ENCODE results near the gene SIM1. TPM values are rescaled to one million over a fixed set of nuclear protein-coding genes. Genes with fewer than 3 reads are reported as not detected.

SIM1 gene
- total RNA-seq, 4 donors from 2014 or later, result not detected

DNA sequence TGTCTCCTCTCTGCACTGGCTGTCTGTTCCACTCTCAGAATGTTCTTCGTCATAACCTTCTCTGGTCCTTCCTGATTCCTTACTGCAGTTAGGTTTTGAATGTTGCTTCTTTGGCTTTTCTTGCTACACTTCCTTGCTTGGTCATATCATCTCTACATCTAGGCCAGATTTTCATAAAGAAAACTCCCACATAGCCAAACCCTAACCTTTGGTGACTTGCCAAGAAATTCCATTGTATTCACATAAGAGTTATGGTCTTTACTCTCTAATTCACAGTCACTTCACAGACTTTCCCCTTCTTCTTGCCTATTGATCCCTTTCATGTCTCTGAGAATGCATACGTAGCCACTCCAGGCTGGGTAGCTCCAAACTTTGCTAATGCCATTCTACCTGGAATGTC is 41.9 kb upstream of the SIM1 start:
- Histone ChIP-seq H3K27me3 (no peaks in the 10 kb centered on the region), H3K27ac (no peak overlapping the region), H3K36me3 (peaks cover 0 to 15% (median 3%) of the 10 kb centered on the region in 4 donors), H3K4me3 (no peak overlapping the region), H3K4me1 (no peaks in the 10 kb centered on the region), H3K9me3 (no peaks in the 10 kb centered on the region)
- TF ChIP-seq, protein P1, sequence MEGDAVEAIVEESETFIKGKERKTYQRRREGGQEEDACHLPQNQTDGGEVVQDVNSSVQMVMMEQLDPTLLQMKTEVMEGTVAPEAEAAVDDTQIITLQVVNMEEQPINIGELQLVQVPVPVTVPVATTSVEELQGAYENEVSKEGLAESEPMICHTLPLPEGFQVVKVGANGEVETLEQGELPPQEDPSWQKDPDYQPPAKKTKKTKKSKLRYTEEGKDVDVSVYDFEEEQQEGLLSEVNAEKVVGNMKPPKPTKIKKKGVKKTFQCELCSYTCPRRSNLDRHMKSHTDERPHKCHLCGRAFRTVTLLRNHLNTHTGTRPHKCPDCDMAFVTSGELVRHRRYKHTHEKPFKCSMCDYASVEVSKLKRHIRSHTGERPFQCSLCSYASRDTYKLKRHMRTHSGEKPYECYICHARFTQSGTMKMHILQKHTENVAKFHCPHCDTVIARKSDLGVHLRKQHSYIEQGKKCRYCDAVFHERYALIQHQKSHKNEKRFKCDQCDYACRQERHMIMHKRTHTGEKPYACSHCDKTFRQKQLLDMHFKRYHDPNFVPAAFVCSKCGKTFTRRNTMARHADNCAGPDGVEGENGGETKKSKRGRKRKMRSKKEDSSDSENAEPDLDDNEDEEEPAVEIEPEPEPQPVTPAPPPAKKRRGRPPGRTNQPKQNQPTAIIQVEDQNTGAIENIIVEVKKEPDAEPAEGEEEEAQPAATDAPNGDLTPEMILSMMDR (IDR thresholded peaks at IDR 0.05), result no peak
- TF ChIP-seq EP300 (IDR thresholded peaks at IDR 0.05; ENCODE audit: low read depth) (no peak), POLR2A (IDR thresholded peaks at IDR 0.05) (no peak), POLR2AphosphoS5 (IDR thresholded peaks at IDR 0.05) (no peak)
- DNase-seq, result no peak
- in situ Hi-C loops (cut with MboI; ENCODE audit: low pct_ligation_motif_present in 1 of 4, low pct_unique_long_range_greater_than_20kb in 1 of 4, low sequenced_read_pairs in 3 of 4), result no loop called here
- WGBS, 2 donors (ENCODE audit: low coverage in 1 of 2), result 97 to 100% methylated on average over 1 to 2 of the region's 2 CpGs
- intact Hi-C loops (cut with DNase I; ENCODE audit: low total_unique reads), result no loop called here

DNA sequence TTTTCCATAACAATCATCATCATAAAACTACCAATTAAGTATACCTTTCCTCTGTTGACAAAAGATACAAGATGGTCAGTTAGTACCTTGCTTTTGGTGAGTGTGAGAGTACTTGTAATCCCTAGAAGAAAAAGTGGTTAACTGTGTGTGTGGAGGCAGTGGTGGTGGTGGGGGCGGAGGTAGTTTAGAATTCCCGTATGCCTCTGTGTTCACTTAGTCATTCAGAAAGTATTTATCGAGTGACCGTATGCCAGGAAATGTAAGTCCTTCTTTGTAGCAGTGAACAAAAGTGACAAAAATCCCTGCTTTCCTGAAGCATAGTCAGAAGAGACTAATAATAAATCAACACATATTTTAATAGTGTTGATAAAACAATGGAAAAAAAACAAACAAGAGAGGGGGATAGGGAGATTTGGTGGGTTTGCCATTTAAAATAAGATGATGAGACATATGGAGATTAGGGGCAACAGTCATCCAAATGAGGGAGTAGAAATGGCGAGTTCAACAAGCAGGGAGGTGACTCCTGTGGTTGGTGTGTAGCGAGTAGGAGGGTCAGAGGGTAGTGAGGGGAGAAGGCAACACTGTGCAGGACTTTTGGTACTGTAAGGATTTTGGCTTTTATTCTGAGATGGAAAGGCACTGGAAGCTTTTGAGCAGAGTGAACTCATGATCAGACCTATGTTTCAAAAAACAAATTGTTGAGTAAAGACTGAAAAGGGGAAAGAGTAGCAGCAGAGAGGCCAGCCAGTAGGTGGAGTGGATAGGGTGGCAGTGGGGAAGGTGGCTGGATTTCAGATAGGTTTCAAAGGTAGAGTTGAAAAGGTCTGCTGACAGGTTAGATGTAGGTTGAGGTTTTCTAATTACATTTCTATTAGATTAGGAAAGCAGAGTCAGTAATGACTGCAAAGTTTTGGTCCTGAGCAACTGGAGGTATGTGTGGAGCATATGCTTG is 40.3 kb upstream of the SIM1 start:
- no peak for DNase-seq
- no peaks in the 10 kb centered on the region for H3K27me3 ChIP-seq
- 62 to 71% methylated on average over 6 of the region's 6 CpGs for WGBS, 2 donors (ENCODE audit: low coverage in 1 of 2)
- TF ChIP-seq POLR2AphosphoS5 (IDR thresholded peaks at IDR 0.05) (no peak), POLR2A (IDR thresholded peaks at IDR 0.05) (no peak)
- TF ChIP-seq, protein P1 (IDR thresholded peaks at IDR 0.05), result no peak
- no peak overlapping the region for H3K27ac ChIP-seq
- H3K36me3 ChIP-seq, result peaks cover 0 to 7% (median 0%) of the 10 kb centered on the region in 4 donors
- in situ Hi-C loops (cut with MboI; ENCODE audit: low pct_ligation_motif_present in 1 of 4, low pct_unique_long_range_greater_than_20kb in 1 of 4, low sequenced_read_pairs in 3 of 4), result no loop called here
- intact Hi-C loops (cut with DNase I; ENCODE audit: low total_unique reads), result no loop called here
- H3K9me3 ChIP-seq, result no peaks in the 10 kb centered on the region
- no peaks in the 10 kb centered on the region for H3K4me1 ChIP-seq
- H3K4me3 ChIP-seq, result no peak overlapping the region

DNA sequence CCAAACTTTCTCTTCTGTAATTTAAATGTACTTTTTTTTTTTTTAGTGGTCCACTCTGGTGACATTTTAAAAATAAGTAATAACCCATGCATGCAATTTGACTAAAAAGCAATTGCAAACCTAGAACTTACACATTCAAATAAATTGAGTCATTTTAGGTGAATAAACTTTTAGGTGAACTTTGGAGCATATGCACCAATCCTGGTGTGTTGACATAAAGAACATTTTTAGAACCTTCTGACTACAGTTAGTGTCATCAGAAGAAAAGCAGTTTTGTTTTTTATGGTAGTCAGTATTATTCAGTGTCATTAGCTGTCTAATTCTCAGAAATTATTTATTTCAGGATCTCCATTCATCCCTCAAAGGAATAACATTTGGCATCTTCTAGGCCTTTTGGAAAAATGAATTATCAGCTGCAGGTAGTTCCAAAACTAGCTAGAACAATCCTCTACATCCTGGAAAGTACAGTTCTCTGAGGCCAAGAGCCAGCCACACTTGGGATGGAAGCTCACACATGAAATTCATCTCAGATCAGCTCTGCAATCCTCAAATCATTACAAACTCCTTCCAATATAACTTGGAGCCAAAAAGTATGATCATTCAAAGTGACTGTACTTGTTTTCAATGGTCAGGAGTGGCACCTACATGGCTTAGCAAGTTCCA is 38.5 kb upstream of the SIM1 start:
- Histone ChIP-seq H3K9me3 (no peaks in the 10 kb centered on the region), H3K27ac (no peak overlapping the region), H3K4me1 (no peaks in the 10 kb centered on the region), H3K27me3 (no peaks in the 10 kb centered on the region), H3K4me3 (no peak overlapping the region), H3K36me3 (no peaks in the 10 kb centered on the region)
- intact Hi-C loops (cut with DNase I; ENCODE audit: low total_unique reads) (no loop called here), in situ Hi-C loops (cut with MboI; ENCODE audit: low pct_ligation_motif_present in 1 of 4, low pct_unique_long_range_greater_than_20kb in 1 of 4, low sequenced_read_pairs in 3 of 4) (no loop called here)
- no peak for DNase-seq
- no peak for TF ChIP-seq POLR2AphosphoS5 (IDR thresholded peaks at IDR 0.05)
- no peak for TF ChIP-seq EP300 (IDR thresholded peaks at IDR 0.05; ENCODE audit: low read depth)
- TF ChIP-seq, protein P1 (IDR thresholded peaks at IDR 0.05), result no peak
- TF ChIP-seq POLR2A (IDR thresholded peaks at IDR 0.05), result no peak

DNA sequence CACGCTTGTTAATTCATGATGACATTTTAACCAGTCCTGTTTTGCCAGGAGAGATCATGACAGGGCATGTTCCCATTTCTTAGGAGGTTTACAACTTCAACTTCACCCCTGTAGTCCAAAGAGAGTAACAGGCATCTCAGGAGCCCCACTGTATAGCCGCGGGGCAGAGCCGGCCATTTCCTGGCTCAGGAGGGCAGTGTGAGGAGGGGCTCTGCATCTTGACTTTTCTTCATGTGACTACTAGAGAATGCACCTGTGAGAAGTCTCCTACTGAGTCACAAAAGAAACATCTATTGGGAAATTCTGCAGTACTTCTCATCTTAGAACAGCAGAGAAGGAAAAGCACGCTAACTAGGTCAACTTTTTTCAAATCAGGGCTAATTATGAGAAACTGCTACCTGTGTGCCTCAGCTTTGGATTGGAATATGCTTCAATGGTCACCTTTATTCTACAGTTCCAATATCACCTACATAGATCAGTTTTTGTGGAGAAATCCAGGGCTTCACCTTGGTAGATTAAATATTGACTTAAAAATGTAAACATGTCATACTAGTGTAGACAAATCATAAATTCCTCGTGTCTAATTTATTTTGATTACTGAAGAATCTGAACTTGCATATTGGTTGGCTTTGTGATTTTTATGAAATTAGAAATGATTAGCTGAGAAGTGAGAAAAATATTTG is 28.6 kb upstream of the SIM1 start:
- no peak for DNase-seq
- Histone ChIP-seq H3K27me3 (peaks cover 17% of the 10 kb centered on the region), H3K4me3 (no peak overlapping the region), H3K9me3 (no peaks in the 10 kb centered on the region), H3K4me1 (no peaks in the 10 kb centered on the region), H3K27ac (no peak overlapping the region), H3K36me3 (no peaks in the 10 kb centered on the region)
- WGBS, 2 donors (ENCODE audit: low coverage in 1 of 2), result 47 to 57% methylated on average over 2 to 6 of the region's 6 CpGs
- in situ Hi-C loops (cut with MboI; ENCODE audit: low pct_ligation_motif_present in 1 of 4, low pct_unique_long_range_greater_than_20kb in 1 of 4, low sequenced_read_pairs in 3 of 4), result no loop called here
- TF ChIP-seq POLR2AphosphoS5 (IDR thresholded peaks at IDR 0.05) (no peak), EP300 (IDR thresholded peaks at IDR 0.05; ENCODE audit: low read depth) (no peak), POLR2A (IDR thresholded peaks at IDR 0.05) (no peak)
- intact Hi-C loops (cut with DNase I; ENCODE audit: low total_unique reads), result no loop called here

All from transverse colon (tissue), 4 donors.